Neutrophil (primary cell): Measurements from ENCODE around the gene KIF26A.

Experiments
- H3K27ac ChIP-seq: fragments of 200-600 bp; sonication (generic); 2 replicates; pipeline ENCODE4 v1.5.1; 2016; ENCODE audit warnings: mild to moderate bottlenecking, moderate library complexity
- H3K27me3 ChIP-seq: fragments of 200-600 bp; sonication (generic); 2 replicates; pipeline ENCODE4 v1.6.0; 2016; ENCODE audit warnings: mild to moderate bottlenecking
- H3K36me3 ChIP-seq: fragments of 200-600 bp; sonication (generic); 2 replicates; pipeline ENCODE4 v1.5.1; 2017
- H3K4me1 ChIP-seq, 2 experiments: fragments of 200-600 bp in 1 of 2; sonication (generic) in 1 of 2; 1 replicate in 1 of 2; 2 replicates in 1 of 2; pipeline versions ENCODE4 v1.5.1 to v1.6.1; 2013 to 2016; ENCODE audit warnings: low read depth in 1 of 2, low read length in 1 of 2, mild to moderate bottlenecking in 1 of 2, moderate library complexity in 1 of 2; ENCODE audit not compliant: control insufficient read depth in 1 of 2, insufficient read depth in 1 of 2
- H3K4me3 ChIP-seq, 2 experiments: fragments of 200-600 bp in 1 of 2; sonication (generic) in 1 of 2; 1 replicate in 1 of 2; 2 replicates in 1 of 2; pipeline ENCODE4 v1.5.1; 2013 to 2016; ENCODE audit warnings: low read depth in 1 of 2, low read length in 1 of 2, mild to moderate bottlenecking in 1 of 2, moderate library complexity in 1 of 2
- H3K9me3 ChIP-seq: fragments of 200-600 bp; sonication (generic); 2 replicates; pipeline ENCODE4 v1.5.1; 2016
- CTCF ChIP-seq: fragments of 200-600 bp; sonication (generic); IDR thresholded peaks from 2 replicates; pipeline ENCODE4 v1.5.1; 2016; ENCODE audit warnings: antibody characterized with exemption

KIF26A gene

DNA sequence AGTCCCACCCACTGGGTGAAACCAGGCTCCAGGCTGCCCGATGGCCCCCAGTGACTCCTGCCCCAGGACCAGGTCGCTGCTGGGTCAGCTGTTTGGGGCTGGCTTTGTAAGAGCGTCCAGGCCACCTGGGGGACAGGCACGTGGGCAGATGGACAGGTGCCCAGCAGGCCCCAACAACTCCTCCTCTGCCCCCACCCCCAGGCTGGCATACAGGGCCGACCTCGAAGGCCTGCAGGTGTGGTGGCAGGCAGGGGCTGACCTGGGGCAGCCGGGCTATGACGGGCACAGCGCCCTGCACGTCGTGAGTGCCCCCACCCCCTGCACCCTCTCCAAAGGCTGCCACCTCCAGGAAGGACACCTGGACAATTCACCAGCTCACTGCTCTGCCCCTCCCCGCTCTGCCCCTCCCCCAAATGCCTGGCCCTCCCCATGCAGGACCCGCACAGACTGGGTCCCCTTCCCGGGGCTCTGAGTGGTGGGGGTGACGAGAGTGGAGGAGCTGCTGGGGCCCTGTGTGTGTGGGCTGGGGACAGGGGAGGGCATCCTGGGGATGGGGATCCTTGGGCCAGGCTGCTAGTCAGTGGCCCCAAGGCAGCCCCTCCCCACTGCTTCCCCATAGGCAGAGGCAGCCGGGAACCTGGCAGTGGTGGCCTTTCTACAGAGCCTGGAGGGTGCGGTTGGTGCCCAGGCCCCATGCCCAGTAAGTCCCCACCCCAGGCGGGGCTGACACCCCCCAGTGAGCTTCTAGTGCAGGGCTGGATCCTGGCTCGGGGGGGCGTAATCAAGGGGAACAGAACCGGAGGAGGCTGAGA, 26.9 kb upstream of the KIF26A start:
- Histone ChIP-seq H3K4me1 (no peaks in the 10 kb centered on the region), H3K9me3 (no peaks in the 10 kb centered on the region), H3K27me3 (peaks cover 32% of the 10 kb centered on the region), H3K27ac (no peak overlapping the region), H3K36me3 (no peaks in the 10 kb centered on the region), H3K4me3 (no peak overlapping the region)
- TF ChIP-seq CTCF, result no peak

GRCh38 chr14:104112113-104112505, 26.3 kb upstream of the KIF26A start:
- H3K27me3 ChIP-seq, result peaks cover 38% of the 10 kb centered on the region
- TF ChIP-seq CTCF, result no peak
- H3K36me3 ChIP-seq, result no peaks in the 10 kb centered on the region

DNA sequence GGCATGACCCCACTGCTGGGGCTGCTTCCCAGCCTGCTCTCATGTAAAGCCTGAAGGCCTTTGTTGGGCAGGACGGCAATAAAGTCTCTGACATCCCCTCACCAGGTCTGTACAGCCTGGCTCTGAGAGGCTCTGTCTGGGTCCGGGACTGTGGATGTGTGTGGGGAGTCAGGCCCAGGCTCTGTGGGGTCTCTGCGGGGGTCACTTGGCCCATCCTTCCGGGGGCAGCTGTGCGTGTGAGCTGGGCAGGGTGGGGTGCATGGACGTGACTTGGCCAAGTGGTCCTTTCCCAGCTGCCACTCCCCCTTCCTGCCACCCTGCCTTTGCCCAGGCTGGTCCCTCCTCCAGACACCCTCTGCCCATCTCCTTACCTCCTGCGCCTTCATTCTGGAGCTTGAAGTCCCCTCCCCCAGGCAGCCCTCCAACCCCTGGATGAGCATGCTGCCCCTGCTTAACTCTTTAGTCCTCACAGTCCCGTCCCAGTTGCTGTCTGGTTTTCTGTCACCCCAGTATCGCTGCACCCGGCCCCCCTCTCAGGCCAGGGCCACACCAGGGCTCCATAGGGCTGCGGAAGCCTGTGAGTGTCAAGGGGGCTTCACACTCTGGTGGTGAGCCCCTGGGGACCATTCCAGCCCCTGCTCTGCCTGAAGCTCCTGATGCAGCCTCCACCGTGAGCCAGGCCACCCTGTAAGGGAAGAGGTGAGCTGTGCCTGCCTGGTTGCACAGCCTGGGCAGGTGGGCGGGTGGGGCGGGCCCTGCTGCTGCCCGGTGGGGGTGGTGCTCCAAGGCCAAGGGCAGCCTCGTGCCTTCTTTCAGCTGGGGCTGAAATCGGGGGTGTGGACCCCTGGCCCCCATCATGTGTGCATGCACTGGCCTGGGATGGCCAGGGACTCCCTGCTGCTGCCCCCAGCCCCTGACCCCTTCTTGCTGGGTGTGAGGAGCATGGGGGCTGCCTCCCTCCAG, 25.5 kb upstream of the KIF26A start:
- Histone ChIP-seq H3K36me3 (no peaks in the 10 kb centered on the region), H3K27me3 (peaks cover 46% of the 10 kb centered on the region), H3K9me3 (no peaks in the 10 kb centered on the region), H3K4me1 (no peaks in the 10 kb centered on the region), H3K4me3 (no peak overlapping the region), H3K27ac (no peak overlapping the region)
- no peak for TF ChIP-seq CTCF

More at GRCh38 chr14:104112113-104112505, 26.3 kb upstream of the KIF26A start:
- H3K27ac ChIP-seq, result no peak overlapping the region
- H3K4me3 ChIP-seq, result no peak overlapping the region
- no peaks in the 10 kb centered on the region for H3K4me1 ChIP-seq
- no peaks in the 10 kb centered on the region for H3K9me3 ChIP-seq

GRCh38 chr14:104113631-104114420, 24.6 kb upstream of the KIF26A start:
- TF ChIP-seq CTCF, result no peak
- H3K27me3 ChIP-seq, result peaks cover 56% of the 10 kb centered on the region

More at GRCh38 chr14:104113631-104114420, 24.6 kb upstream of the KIF26A start:
- Histone ChIP-seq H3K4me1 (no peaks in the 10 kb centered on the region), H3K36me3 (no peaks in the 10 kb centered on the region), H3K4me3 (no peak overlapping the region), H3K9me3 (no peaks in the 10 kb centered on the region), H3K27ac (no peak overlapping the region)
